ENCODE data around the gene ARPC2.

- TF ChIP-seq POLR2A (IDR thresholded peaks at IDR 0.05; ENCODE audit: borderline replicate concordance, extremely low read depth, insufficient read depth, insufficient read length) = no peak
- no peak for TF ChIP-seq EZH2 (IDR thresholded peaks at IDR 0.05)
- TF ChIP-seq POLR2AphosphoS5 (IDR thresholded peaks at IDR 0.05; ENCODE audit: low read depth, low read length) = no peak
- TF ChIP-seq, protein P1, sequence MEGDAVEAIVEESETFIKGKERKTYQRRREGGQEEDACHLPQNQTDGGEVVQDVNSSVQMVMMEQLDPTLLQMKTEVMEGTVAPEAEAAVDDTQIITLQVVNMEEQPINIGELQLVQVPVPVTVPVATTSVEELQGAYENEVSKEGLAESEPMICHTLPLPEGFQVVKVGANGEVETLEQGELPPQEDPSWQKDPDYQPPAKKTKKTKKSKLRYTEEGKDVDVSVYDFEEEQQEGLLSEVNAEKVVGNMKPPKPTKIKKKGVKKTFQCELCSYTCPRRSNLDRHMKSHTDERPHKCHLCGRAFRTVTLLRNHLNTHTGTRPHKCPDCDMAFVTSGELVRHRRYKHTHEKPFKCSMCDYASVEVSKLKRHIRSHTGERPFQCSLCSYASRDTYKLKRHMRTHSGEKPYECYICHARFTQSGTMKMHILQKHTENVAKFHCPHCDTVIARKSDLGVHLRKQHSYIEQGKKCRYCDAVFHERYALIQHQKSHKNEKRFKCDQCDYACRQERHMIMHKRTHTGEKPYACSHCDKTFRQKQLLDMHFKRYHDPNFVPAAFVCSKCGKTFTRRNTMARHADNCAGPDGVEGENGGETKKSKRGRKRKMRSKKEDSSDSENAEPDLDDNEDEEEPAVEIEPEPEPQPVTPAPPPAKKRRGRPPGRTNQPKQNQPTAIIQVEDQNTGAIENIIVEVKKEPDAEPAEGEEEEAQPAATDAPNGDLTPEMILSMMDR (IDR thresholded peaks at IDR 0.05 in 2 of 3, conservative IDR thresholded peaks at IDR 0.05 in 1 of 3; ENCODE audit: borderline replicate concordance in 1 of 3, insufficient read depth in 1 of 3, low read depth in 2 of 3, low read length in 2 of 3) = no peak
- TF ChIP-seq, protein P2, sequence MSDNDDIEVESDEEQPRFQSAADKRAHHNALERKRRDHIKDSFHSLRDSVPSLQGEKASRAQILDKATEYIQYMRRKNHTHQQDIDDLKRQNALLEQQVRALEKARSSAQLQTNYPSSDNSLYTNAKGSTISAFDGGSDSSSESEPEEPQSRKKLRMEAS (IDR thresholded peaks at IDR 0.05) = no peak
- no peak for TF ChIP-seq ZNF274 (IDR thresholded peaks at IDR 0.05; ENCODE audit: low read depth, low read length)
Observed at GRCh38 chr2:218180467-218181114, 36.4 kb upstream of the ARPC2 start.

Data from HCT116 (cell line).